Thymus (tissue), 11 donors: Measurements from ENCODE around the gene CCNL1. TPM values are rescaled to one million over a fixed set of nuclear protein-coding genes. Genes with fewer than 3 reads are reported as not detected.

Experiments used
- DNase-seq, 9 donors: peaks; one replicate each; pipeline ENCODE4 v3.0.0-alpha.2; 2013; ENCODE audit warnings: low spot score in 9 of 9, low read depth in 6 of 9, missing footprints in 1 of 9
- H3K27ac ChIP-seq, 2 donors: one replicate each; pipeline ENCODE4 v1.5.1; 2013; ENCODE audit warnings: control low read depth in 1 of 2, low read depth in 1 of 2, low read length in 1 of 2, mild to moderate bottlenecking in 1 of 2, moderate library complexity in 1 of 2
- H3K27me3 ChIP-seq, 2 donors: one replicate each; pipeline ENCODE4 v1.5.1; 2013; ENCODE audit warnings: low read length in 1 of 2; ENCODE audit not compliant: control insufficient read depth in 2 of 2, insufficient read depth in 1 of 2
- H3K36me3 ChIP-seq, 2 donors: one replicate each; pipeline ENCODE4 v1.5.1; 2013; ENCODE audit warnings: low read length in 1 of 2, mild to moderate bottlenecking in 1 of 2, moderate library complexity in 1 of 2; ENCODE audit not compliant: control insufficient read depth in 2 of 2, insufficient read depth in 2 of 2
- H3K4me1 ChIP-seq, 2 donors: one replicate each; pipeline ENCODE4 v1.5.1; 2013; ENCODE audit warnings: low read length in 2 of 2; ENCODE audit not compliant: control insufficient read depth in 2 of 2, insufficient read depth in 2 of 2
- H3K4me3 ChIP-seq, 2 donors: one replicate each; pipeline ENCODE4 v1.5.1; 2013; ENCODE audit warnings: low read length in 2 of 2, control low read depth in 1 of 2, mild to moderate bottlenecking in 1 of 2
- H3K9me3 ChIP-seq, 2 donors: one replicate each; pipeline ENCODE4 v1.5.1; 2013; ENCODE audit warnings: low read length in 1 of 2, mild to moderate bottlenecking in 1 of 2; ENCODE audit not compliant: control insufficient read depth in 2 of 2, insufficient read depth in 1 of 2
- WGBS: extraction: QIAGEN DNeasy Blood & Tissue Kit; methylation state at CpG from one replicate; pipeline ENCODE4 v1.1.7; 2013; 5-methylcytosine and 5-hydroxymethylcytosine counted together
- polyA plus RNA-seq: library from polyadenylated mRNA; stranded (reverse); fragments of 200-250 nt; gene quantifications from one replicate; pipeline ENCODE4 v1.2.3, GENCODE V29; 2013
- total RNA-seq: library from RNA; stranded (reverse); fragments of 120-200 nt; gene quantifications from one replicate; pipeline ENCODE4 v1.2.4, GENCODE V29; 2013
- donor health status: healthy.

Gene CCNL1
- total and polyA plus RNA-seq, 2 donors: 247 to 248 TPM

DNA sequence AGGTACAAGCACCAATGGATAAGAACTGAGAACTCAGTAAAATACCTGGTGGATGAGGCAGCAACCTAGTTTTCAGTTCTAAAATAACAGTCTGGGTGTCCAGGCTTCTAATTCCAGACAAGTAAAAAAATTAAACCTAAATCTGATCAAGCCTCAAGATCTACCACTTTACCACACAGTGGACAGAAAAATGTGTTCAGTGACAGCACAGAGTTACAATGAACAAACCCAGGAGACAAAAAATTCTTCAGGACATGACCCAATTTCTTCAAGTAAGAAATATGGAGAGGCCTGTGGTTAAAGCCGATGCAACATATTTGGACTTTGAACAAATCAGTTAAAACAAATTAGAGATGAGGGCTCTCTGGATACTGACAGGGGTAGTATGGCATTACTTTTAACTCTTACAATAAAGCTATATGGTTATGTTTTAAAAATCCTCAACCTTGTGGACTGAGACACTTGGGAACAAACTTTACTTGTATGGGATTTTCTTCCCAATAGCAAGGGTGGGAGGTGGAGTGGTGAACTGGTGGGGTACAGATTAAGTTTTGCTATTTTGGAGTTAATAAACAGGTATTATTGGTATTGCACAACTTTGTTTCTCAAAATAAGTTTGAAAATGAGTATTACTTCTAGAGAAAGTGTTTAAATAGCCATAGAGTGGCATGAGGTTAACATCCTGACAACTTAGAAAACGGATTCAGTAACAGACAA, 14.2 kb downstream of the CCNL1 start:
- peaks cover 2 to 25% of the 10 kb centered on the region in 2 donors for H3K4me1 ChIP-seq
- peak overlapping the region in 1 of 2 donors; percentile 70 for H3K27ac ChIP-seq
- H3K4me3 ChIP-seq: no peak overlapping the region
- H3K27me3 ChIP-seq: no peaks in the 10 kb centered on the region
- no peak for DNase-seq
- no peaks in the 10 kb centered on the region for H3K9me3 ChIP-seq
- WGBS: 54% methylated on average over 2 of the region's 2 CpGs
- H3K36me3 ChIP-seq: peaks cover 27 to 88% of the 10 kb centered on the region in 2 donors

DNA sequence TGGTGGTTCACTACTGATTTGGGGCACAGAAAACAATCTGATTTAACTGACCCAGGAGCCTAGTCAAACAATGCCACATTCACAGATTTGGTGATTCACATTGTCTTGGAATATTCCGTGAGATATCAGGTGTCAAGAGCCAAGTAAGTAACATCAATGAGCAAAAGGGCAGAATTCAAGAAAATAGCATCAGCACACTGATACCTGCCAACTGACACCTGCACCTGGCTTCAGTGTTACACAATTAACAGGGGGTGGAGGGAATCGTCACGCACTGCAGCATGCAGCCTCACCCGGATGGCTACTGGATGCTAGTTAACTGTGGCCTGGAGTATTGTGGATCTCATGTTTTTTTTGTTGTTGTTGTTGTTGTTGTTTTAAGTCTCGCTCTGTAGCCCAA, 17.6 kb downstream of the CCNL1 start:
- peaks cover 2 to 23% of the 10 kb centered on the region in 2 donors for H3K4me1 ChIP-seq
- H3K27ac ChIP-seq: no peak overlapping the region
- H3K9me3 ChIP-seq: no peaks in the 10 kb centered on the region
- DNase-seq: no peak
- peaks cover 19 to 68% of the 10 kb centered on the region in 2 donors for H3K36me3 ChIP-seq
- no peaks in the 10 kb centered on the region for H3K27me3 ChIP-seq
- 94% methylated on average over 5 of the region's 5 CpGs for WGBS
- no peak overlapping the region for H3K4me3 ChIP-seq

DNA sequence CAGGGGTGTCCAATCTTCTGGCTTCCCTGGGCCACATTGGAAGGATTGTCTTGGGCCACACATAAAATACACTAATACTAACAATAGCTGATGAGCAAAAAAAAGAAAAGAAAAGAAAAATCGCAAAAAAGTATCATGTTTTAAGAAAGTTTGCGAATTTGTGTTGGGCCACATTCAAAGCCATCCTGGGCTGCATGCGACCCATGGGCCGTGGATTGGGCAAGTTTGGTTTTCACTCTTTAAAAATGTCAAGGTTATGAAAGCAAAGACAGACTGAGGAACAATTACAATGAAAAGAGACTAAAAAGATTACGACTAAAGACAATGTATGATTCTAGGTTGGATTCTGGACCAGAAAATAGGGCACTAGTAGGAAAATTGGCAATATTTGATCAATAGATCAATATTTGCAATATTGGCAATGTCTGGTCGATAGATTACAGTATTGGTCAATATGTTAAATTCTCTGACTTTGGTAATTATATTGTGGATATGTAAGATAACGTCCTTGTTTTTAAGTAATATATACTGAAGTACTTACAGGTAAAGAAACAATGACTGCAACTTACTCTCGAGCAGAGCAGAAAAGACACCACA, 19.9 kb downstream of the CCNL1 start:
- Histone ChIP-seq H3K4me1 (peaks cover 0 to 16% of the 10 kb centered on the region in 2 donors), H3K27ac (no peak overlapping the region), H3K4me3 (no peak overlapping the region), H3K27me3 (no peaks in the 10 kb centered on the region), H3K9me3 (no peaks in the 10 kb centered on the region), H3K36me3 (peaks cover 18 to 51% of the 10 kb centered on the region in 2 donors)
- no peak for DNase-seq
- 86% methylated on average over 8 of the region's 8 CpGs for WGBS

- Histone ChIP-seq H3K36me3 (peaks cover 16 to 28% of the 10 kb centered on the region in 2 donors), H3K4me3 (no peak overlapping the region), H3K27ac (no peak overlapping the region), H3K9me3 (no peaks in the 10 kb centered on the region), H3K27me3 (no peaks in the 10 kb centered on the region), H3K4me1 (peaks cover 0 to 15% of the 10 kb centered on the region in 2 donors)
- DNase-seq: peak in 1 of 9 donors; percentile 56
- 57% methylated on average over 6 of the region's 6 CpGs for WGBS
Observed at GRCh38 chr3:157136647-157137387, 23.1 kb downstream of the CCNL1 start.

DNA sequence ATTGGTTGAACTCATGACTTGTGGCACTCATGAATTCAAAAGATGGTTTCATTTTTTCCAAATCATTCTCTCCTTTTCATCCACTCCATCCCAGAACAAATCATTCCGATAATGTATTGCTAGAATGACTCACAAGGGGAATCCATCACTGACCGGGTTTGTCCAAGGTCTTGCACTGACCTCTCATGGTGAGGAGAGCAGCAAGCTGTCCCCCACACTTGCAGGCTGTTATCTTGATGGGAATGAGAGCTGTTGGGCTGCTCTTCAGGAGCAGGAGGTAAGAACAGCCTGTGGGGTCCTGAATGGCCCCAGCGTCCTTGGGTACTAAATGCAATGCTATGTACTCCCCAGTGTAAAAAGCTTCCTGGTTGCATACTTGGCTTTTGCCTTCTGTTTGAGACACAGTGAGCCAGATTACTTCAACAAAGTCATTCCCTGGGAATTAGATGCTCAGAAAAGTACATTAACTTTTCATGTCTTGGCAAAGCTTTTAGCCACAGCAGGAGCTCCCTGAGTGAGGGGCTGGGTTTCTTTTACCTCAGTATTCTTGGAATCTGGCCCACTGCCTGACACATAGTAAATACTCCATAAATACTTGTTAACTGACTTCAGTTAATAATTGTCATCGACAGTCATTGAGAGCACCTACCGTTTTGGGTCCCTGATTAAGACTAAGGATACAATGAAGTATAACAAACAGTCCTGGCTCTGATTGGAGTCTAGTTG, 24.1 kb downstream of the CCNL1 start:
- WGBS: 96% methylated on average over 5 of the region's 5 CpGs
- DNase-seq: no peak
- H3K4me1 ChIP-seq: peaks cover 0 to 24% of the 10 kb centered on the region in 2 donors

DNA sequence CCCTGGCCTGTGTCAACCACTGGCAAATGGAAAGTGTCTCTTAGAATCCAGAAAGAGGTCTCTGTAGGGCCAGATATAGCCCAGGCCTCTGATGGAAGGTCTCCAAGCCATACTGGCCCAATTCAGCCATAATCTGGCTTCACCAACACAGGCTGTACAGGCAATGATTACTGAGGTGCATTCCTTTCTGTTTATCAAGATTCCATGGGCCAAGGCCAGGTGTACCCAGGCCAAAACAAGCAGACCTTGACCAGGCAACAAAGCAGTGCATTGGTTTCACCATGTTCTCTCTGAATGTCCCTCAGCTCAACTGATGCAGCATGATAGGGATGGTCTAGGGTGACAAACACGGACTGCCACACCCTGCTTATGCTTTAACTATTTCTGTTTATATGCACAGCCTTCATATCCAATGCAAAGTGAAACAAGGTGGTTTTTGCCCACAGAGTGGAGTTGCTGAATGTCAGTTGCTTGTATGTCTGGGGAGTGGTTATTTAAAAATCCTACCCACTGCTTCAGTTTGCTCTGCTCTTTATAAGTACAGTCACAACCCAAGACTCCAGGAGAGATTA, 25.2 kb downstream of the CCNL1 start:
- Histone ChIP-seq H3K4me3 (no peak overlapping the region), H3K4me1 (peaks cover 7 to 35% of the 10 kb centered on the region in 2 donors), H3K27ac (no peak overlapping the region), H3K9me3 (no peaks in the 10 kb centered on the region), H3K36me3 (peaks cover 16 to 19% of the 10 kb centered on the region in 2 donors), H3K27me3 (no peaks in the 10 kb centered on the region)
- 86% methylated on average over 1 of the region's 1 CpG for WGBS
- no peak for DNase-seq

More for the DNA sequence above, 24.1 kb downstream of the CCNL1 start:
- peaks cover 16 to 23% of the 10 kb centered on the region in 2 donors for H3K36me3 ChIP-seq
- no peaks in the 10 kb centered on the region for H3K9me3 ChIP-seq
- no peak overlapping the region for H3K4me3 ChIP-seq
- H3K27me3 ChIP-seq: no peaks in the 10 kb centered on the region
- H3K27ac ChIP-seq: no peak overlapping the region

- Histone ChIP-seq H3K27ac (no peak overlapping the region), H3K36me3 (peaks cover 15 to 16% of the 10 kb centered on the region in 2 donors), H3K9me3 (no peaks in the 10 kb centered on the region), H3K4me3 (no peak overlapping the region), H3K27me3 (no peaks in the 10 kb centered on the region), H3K4me1 (peaks cover 17 to 45% of the 10 kb centered on the region in 2 donors)
- 98% methylated on average over 4 of the region's 4 CpGs for whole genome bisulfite sequencing
- DNase-seq: no peak
Observed at GRCh38 chr3:157133434-157134320, 26.3 kb downstream of the CCNL1 start.

DNA sequence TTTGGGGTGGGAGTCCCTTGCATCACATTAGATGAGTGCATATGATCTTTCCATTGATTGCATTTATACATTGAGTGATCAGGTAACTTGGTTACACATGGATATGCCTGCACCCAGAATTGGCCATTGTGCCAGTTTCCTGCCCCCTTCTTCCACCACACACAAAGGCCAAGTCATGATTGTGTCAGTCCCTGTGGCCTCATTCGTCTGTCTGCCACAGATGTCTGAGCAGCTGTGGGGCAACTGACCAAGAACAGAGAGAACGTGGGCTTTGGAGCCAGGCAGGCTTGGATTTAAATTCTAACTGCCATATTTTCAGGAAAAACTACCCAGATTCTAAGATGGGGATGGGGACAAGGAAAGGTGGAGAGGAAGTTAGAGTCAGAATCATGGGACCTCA, 27.0 kb downstream of the CCNL1 start:
- H3K27ac ChIP-seq: no peak overlapping the region
- H3K36me3 ChIP-seq: peaks cover 10 to 13% of the 10 kb centered on the region in 2 donors
- no peak overlapping the region for H3K4me3 ChIP-seq
- 91% methylated on average over 2 of the region's 2 CpGs for WGBS
- peaks cover 24 to 53% of the 10 kb centered on the region in 2 donors for H3K4me1 ChIP-seq
- no peak for DNase-seq
- no peaks in the 10 kb centered on the region for H3K27me3 ChIP-seq
- no peaks in the 10 kb centered on the region for H3K9me3 ChIP-seq
